ENCODE data around the gene DAZL.

Gene DAZL

DNA sequence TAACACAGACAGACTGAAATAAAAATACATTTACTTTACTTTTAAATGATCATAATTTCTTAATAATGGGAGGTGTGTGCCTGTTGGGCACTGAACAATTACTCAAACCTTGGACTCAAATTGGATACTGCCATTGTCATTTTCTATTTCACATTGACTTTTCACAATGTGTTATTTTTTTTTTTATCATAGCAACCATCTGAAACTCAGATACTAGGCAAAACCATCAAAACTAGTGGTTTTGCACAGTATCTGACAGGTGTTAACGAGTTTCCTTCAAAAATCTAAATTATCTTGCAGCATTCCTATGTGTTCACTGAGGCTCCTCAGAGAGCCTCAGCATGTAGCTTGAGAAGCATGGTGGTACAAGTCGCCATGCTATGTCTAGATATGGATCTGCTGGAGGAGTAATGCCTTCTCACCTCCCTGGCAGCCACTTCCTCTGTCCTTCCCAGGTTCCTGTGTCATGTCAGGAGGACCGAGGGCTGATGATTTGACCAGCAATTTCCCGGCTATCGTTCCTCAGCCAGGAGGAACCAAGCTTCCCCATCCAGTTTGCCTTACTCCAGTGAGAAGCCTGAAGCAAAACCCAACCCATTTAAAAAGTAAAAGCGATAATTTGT lies 61.9 kb downstream of the DAZL start:
- no peak for DNase-seq

- no peak for DNase-seq
Measured at GRCh38 chr3:16538507-16538906, 66.7 kb downstream of the DAZL start.

DNA sequence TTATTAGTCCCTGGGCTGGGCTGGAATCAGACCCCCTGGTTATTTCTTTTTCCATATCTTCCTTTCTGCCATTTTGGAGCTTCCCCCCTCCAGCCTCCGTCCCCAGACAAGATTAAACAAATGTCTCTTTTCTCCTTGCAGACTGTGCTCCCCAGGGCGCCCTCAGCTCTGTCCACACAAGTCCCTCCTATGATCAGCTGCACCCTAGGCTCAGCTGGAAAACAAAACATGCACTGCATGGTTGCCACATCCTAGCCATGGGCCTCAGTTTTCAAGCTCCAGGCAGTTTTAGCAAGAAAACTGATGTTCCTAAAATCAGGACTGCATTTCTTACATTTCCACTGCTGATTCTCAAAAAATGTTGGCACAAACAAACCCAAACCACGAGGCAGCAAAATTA lies 68.2 kb downstream of the DAZL start:
- DNase-seq, result no peak
